ENCODE results near the gene VTI1A. TPM values are rescaled to one million over a fixed set of nuclear protein-coding genes. Genes with fewer than 3 reads are reported as not detected.
A peak's percentile ranks its signal among the peaks of the same experiment; 100 is the strongest.

VTI1A gene
- total RNA-seq, 1 experiment from 2014 or later = 44.4 TPM

DNA sequence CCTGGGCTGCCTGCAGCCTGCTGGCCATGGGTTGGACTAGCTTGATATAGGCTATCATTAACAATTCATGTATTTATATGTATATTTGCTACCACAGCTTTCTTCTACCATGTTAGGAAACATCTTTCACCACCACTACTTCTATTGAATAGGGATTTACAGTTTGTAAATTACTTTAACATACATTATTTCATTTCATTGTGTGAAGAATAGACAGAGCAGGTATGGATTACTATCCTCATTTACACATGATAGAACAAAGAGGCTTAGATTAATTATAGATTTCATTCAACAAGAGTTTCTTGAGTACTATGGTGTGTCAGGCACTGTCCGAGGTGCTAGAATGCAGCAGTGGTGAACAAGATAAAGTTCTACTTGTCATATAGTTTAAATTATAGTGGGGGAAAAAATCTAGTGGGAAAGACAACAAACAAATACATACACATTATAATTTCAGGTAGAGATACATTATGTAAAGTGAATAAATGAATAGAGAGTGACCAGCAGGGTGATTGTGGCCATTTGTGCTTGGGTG is 20.6 kb downstream of the VTI1A start:
- peaks cover 7% of the 10 kb centered on the region for H3K9me3 Mint-ChIP-seq (ENCODE audit: unreplicated experiment)
- BruUV-seq (replicated peaks) = no TSS peak
- DNase-seq (ENCODE audit: unreplicated experiment) = no peak
- no peaks in the 10 kb centered on the region for H3K27me3 Mint-ChIP-seq (ENCODE audit: insufficient read depth, unreplicated experiment)
- POLR2A ChIA-PET = interaction anchor here (0.9 kb wide), 1 partner anchor 25 kb away, joined by 5 read pairs; no protein-coding TSS in a partner anchor
- CTCF ChIA-PET = no interaction called here
- TF ChIP-seq, protein P1, sequence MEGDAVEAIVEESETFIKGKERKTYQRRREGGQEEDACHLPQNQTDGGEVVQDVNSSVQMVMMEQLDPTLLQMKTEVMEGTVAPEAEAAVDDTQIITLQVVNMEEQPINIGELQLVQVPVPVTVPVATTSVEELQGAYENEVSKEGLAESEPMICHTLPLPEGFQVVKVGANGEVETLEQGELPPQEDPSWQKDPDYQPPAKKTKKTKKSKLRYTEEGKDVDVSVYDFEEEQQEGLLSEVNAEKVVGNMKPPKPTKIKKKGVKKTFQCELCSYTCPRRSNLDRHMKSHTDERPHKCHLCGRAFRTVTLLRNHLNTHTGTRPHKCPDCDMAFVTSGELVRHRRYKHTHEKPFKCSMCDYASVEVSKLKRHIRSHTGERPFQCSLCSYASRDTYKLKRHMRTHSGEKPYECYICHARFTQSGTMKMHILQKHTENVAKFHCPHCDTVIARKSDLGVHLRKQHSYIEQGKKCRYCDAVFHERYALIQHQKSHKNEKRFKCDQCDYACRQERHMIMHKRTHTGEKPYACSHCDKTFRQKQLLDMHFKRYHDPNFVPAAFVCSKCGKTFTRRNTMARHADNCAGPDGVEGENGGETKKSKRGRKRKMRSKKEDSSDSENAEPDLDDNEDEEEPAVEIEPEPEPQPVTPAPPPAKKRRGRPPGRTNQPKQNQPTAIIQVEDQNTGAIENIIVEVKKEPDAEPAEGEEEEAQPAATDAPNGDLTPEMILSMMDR (IDR thresholded peaks at IDR 0.05; ENCODE audit: unreplicated experiment) = no peak
- H3K4me3 Mint-ChIP-seq (ENCODE audit: unreplicated experiment) = no peak overlapping the region
- intact Hi-C loops (cut with micrococcal nuclease) = no loop called here
- H3K27ac Mint-ChIP-seq (ENCODE audit: low read depth, unreplicated experiment) = no peak overlapping the region
- no peaks in the 10 kb centered on the region for H3K4me1 Mint-ChIP-seq (ENCODE audit: insufficient read depth, unreplicated experiment)
- peaks cover 52% of the 10 kb centered on the region for H3K36me3 Mint-ChIP-seq (ENCODE audit: insufficient read depth, unreplicated experiment)

DNA sequence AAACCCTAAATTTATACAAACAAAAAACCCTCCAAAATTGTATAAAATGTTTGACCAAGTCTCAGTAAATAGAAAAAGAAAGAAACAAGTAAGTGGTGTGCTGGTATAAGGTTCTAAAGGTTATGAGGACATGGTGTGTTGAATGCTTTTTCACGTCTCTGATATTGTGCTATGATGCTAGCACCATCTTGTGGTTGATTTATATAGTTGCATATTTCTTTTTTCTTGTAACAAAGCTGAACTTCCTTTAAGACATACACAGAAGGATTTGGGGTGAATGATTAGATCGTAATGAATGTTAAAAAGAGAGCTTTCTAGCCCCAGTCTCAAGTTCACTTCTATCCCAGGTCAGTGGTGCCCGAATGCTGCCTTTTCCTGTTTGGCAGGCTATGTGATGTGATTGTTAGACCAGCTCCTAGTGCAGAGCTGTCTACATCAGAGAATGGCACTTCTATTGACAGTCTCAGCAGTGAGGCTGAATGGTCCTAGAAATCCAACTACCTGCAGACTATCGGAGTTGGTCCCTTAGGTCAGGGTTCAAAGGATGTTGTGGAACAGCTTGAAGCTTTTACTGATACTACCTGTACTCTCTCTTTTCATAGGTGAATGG is 25.0 kb downstream of the VTI1A start:
- DNase-seq (ENCODE audit: unreplicated experiment) = peak; percentile 64
- Mint-ChIP-seq H3K4me3 (ENCODE audit: unreplicated experiment) (no peak overlapping the region), H3K36me3 (ENCODE audit: insufficient read depth, unreplicated experiment) (peaks cover 23% of the 10 kb centered on the region), H3K27me3 (ENCODE audit: insufficient read depth, unreplicated experiment) (no peaks in the 10 kb centered on the region), H3K27ac (ENCODE audit: low read depth, unreplicated experiment) (no peak overlapping the region), H3K9me3 (ENCODE audit: unreplicated experiment) (no peaks in the 10 kb centered on the region), H3K4me1 (ENCODE audit: insufficient read depth, unreplicated experiment) (no peaks in the 10 kb centered on the region)
- POLR2A ChIA-PET = interaction anchor here (0.5 to 1.9 kb wide), 6 partner anchors 8 to 483 kb away, joined by 3 to 5 read pairs (median 3); partner anchors contain the start of genes GPAM, VTI1A and ZDHHC6
- intact Hi-C loops (cut with micrococcal nuclease) = loop anchor here (1.0 kb wide), 1 partner anchor 26 kb away; the partner anchor contains the start of gene ZDHHC6
- TF ChIP-seq, protein P1 (IDR thresholded peaks at IDR 0.05; ENCODE audit: unreplicated experiment) = peak; percentile 56
- BruUV-seq (replicated peaks) = no TSS peak
- CTCF ChIA-PET = interaction anchor here (0.6 to 4.4 kb wide), 67 partner anchors 8 to 1909 kb away, joined by 3 to 34 read pairs (median 4); partner anchors contain the start of genes VTI1A and ZDHHC6

DNA sequence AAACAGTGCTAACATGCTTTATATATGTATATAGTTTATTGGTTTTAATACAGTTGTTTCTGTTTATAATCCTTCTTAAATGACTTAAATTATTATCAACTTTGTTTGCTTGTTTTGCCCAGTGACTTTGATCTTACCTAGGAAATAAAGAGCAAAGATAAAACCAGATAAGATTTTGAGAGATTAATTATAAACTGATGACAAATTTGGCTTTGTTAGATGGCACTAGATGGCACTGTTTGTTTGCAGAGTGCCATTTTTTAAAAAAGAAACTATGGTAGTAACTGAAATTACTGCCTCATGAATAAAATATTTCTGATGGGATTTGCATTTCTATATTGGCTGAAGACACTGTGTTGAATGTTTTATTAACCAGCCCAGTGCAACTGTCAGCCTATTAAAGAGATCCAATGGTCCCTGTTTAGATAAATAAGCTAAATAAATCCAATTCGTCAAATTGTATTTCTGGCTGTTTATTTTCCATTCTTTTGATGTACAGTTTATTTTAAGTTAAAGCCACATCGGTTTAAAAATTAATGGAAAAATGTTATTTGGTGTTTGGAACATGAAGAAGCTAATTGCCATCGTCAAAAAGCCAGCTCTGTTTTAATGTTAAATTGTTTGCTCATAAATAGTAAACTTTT is 28.7 kb downstream of the VTI1A start:
- Mint-ChIP-seq H3K27ac (ENCODE audit: low read depth, unreplicated experiment) (no peak overlapping the region), H3K9me3 (ENCODE audit: unreplicated experiment) (no peaks in the 10 kb centered on the region), H3K36me3 (ENCODE audit: insufficient read depth, unreplicated experiment) (peaks cover 12% of the 10 kb centered on the region), H3K27me3 (ENCODE audit: insufficient read depth, unreplicated experiment) (no peaks in the 10 kb centered on the region), H3K4me1 (ENCODE audit: insufficient read depth, unreplicated experiment) (peaks cover 6% of the 10 kb centered on the region), H3K4me3 (ENCODE audit: unreplicated experiment) (no peak overlapping the region)
- intact Hi-C loops (cut with micrococcal nuclease) = loop anchor here (1.0 to 5.0 kb wide), 6 partner anchors 482 to 1088 kb away; no protein-coding TSS in a partner anchor
- POLR2A ChIA-PET = interaction anchor here (1.0 kb wide), 1 partner anchor 475 kb away, joined by 3 read pairs; no protein-coding TSS in a partner anchor
- DNase-seq (ENCODE audit: unreplicated experiment) = peak; percentile 14
- no TSS peak for BruUV-seq (replicated peaks)
- CTCF ChIA-PET = interaction anchor here (0.5 to 2.7 kb wide), 33 partner anchors 8 to 1138 kb away, joined by 3 to 15 read pairs (median 3); no protein-coding TSS in a partner anchor
- TF ChIP-seq, protein P1 (IDR thresholded peaks at IDR 0.05; ENCODE audit: unreplicated experiment) = peak; percentile 54

DNA sequence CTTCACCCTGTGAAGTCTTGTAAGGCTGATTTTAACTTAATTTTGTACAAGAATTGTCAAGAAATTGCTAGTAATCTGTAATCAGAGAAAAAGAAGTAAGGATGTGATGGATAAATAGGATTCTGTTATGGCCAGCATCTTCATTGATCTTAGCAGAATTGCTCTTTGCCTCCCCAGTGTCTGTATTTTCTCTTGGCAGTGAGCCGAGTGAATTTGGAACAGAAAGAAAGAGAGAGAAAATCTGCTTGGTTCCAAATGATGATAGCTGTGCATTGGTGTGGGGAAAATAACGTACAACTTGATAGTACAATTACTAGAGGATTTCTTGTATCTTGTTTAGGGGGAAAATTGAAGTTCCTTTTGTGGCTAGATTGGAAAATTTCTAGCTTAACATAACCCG is 34.6 kb downstream of the VTI1A start:
- DNase-seq (ENCODE audit: unreplicated experiment) = no peak
- Mint-ChIP-seq H3K4me1 (ENCODE audit: insufficient read depth, unreplicated experiment) (peaks cover 6% of the 10 kb centered on the region), H3K27ac (ENCODE audit: low read depth, unreplicated experiment) (no peak overlapping the region), H3K4me3 (ENCODE audit: unreplicated experiment) (no peak overlapping the region), H3K36me3 (ENCODE audit: insufficient read depth, unreplicated experiment) (peaks cover 7% of the 10 kb centered on the region), H3K27me3 (ENCODE audit: insufficient read depth, unreplicated experiment) (no peaks in the 10 kb centered on the region), H3K9me3 (ENCODE audit: unreplicated experiment) (no peaks in the 10 kb centered on the region)
- CTCF ChIA-PET = interaction anchor here (0.6 to 1.6 kb wide), 3 partner anchors 9 to 594 kb away, joined by 3 to 5 read pairs (median 3); no protein-coding TSS in a partner anchor
- TF ChIP-seq, protein P1 (IDR thresholded peaks at IDR 0.05; ENCODE audit: unreplicated experiment) = no peak
- no TSS peak for BruUV-seq (replicated peaks)
- intact Hi-C loops (cut with micrococcal nuclease) = no loop called here
- POLR2A ChIA-PET = no interaction called here

Measured in MCF 10A (cell line).